Hepatocyte (in vitro differentiated cells): ENCODE data around the gene SRRM4. TPM values are rescaled to one million over a fixed set of nuclear protein-coding genes. Genes with fewer than 3 reads are reported as not detected.

Source experiments
- DNase-seq: peaks from one replicate; pipeline ENCODE4 v3.0.0-alpha.2; 2016; ENCODE audit warnings: low spot score
- H2AFZ ChIP-seq: fragments of 200-600 bp; sonication (generic); 2 replicates; pipeline ENCODE4 v1.6.0; 2016; ENCODE audit warnings: antibody characterized with exemption, mild to moderate bottlenecking
- H3K27ac ChIP-seq: fragments of 200-600 bp; sonication (generic); 2 replicates; pipeline ENCODE4 v1.5.1; 2016; ENCODE audit warnings: mild to moderate bottlenecking
- H3K27me3 ChIP-seq: fragments of 200-600 bp; sonication (generic); 2 replicates; pipeline ENCODE4 v1.6.1; 2016
- H3K36me3 ChIP-seq: fragments of 200-600 bp; sonication (generic); replicated peaks from 2 replicates; pipeline ENCODE4 v1.5.1; 2016; ENCODE audit warnings: low read depth; ENCODE audit not compliant: insufficient read depth
- H3K4me1 ChIP-seq: fragments of 200-600 bp; sonication (generic); 2 replicates; pipeline ENCODE4 v1.5.1; 2016; ENCODE audit warnings: mild to moderate bottlenecking, moderate library complexity; ENCODE audit not compliant: insufficient read depth
- H3K4me2 ChIP-seq: fragments of 200-600 bp; sonication (generic); 2 replicates; pipeline ENCODE4 v1.6.0; 2016
- H3K4me3 ChIP-seq: fragments of 200-600 bp; sonication (generic); 2 replicates; pipeline ENCODE4 v1.5.1; 2016; ENCODE audit warnings: mild to moderate bottlenecking
- H3K79me2 ChIP-seq: fragments of 200-600 bp; sonication (generic); 2 replicates; pipeline ENCODE4 v1.6.0; 2017; ENCODE audit warnings: mild to moderate bottlenecking
- H3K9me2 ChIP-seq: fragments of 200-600 bp; sonication (generic); replicated peaks from 2 replicates; pipeline ENCODE4 v1.6.0; 2017; ENCODE audit warnings: mild to moderate bottlenecking; ENCODE audit not compliant: insufficient read depth
- H3K9me3 ChIP-seq: fragments of 200-600 bp; sonication (generic); 2 replicates; pipeline ENCODE4 v1.5.1; 2016; ENCODE audit warnings: low read depth, mild to moderate bottlenecking
- H4K20me1 ChIP-seq: fragments of 200-600 bp; sonication (generic); 2 replicates; pipeline ENCODE4 v1.6.0; 2016; ENCODE audit warnings: mild to moderate bottlenecking; ENCODE audit not compliant: insufficient read depth, poor library complexity, severe bottlenecking
- CTCF ChIP-seq: fragments of 200-600 bp; sonication (generic); IDR thresholded peaks from 2 replicates; pipeline ENCODE4 v1.5.1; 2016; ENCODE audit warnings: antibody characterized with exemption, mild to moderate bottlenecking; ENCODE audit not compliant: poor library complexity
- EZH2 ChIP-seq: fragments of 200-600 bp; sonication (generic); IDR thresholded peaks from 2 replicates; pipeline ENCODE4 v1.6.1; 2016; ENCODE audit warnings: antibody characterized with exemption, mild to moderate bottlenecking, borderline replicate concordance
- EZH2phosphoT487 ChIP-seq: fragments of 200-600 bp; sonication (generic); IDR thresholded peaks from one replicate; pipeline ENCODE4 v1.6.1; 2018; ENCODE audit warnings: antibody characterized with exemption, mild to moderate bottlenecking, low read depth, moderate library complexity; ENCODE audit not compliant: unreplicated experiment, severe bottlenecking
- WGBS: methylation state at CpG from one replicate; pipeline ENCODE4 v1.1.6; 2016; ENCODE audit warnings: low lambda C conversion rate; ENCODE audit errors: missing lambda C conversion rate; 5-methylcytosine and 5-hydroxymethylcytosine counted together
- polyA plus RNA-seq: library from polyadenylated mRNA; unstranded; fragments of >200 nt; fragmentation: Nextera tagmentation; extraction: Ambion mirVana; gene quantifications from 2 replicates; pipeline ENCODE4 v1.2.1, GENCODE V29; 2016
- total RNA-seq: library from RNA; depleted of rRNA; stranded (reverse); fragments of >200 nt; gene quantifications from 2 replicates; pipeline ENCODE4 v1.2.3, GENCODE V29; 2014

The SRRM4 gene
- total and polyA plus RNA-seq, 2 experiments from 2014 or later = 0.03 to 0.05 TPM

GRCh38 chr12:119122751-119123150 lies 141.4 kb downstream of the SRRM4 start:
- no peaks in the 10 kb centered on the region for H3K79me2 ChIP-seq

GRCh38 chr12:119128527-119128926 lies 147.2 kb downstream of the SRRM4 start:
- Histone ChIP-seq H3K4me3 (no peak overlapping the region), H4K20me1 (no peaks in the 10 kb centered on the region), H3K27ac (no peak overlapping the region), H3K4me2 (no peak overlapping the region), H3K27me3 (no peaks in the 10 kb centered on the region), H3K4me1 (no peaks in the 10 kb centered on the region), H2AFZ (no peak overlapping the region), H3K36me3 (no peaks in the 10 kb centered on the region), H3K9me2 (no peaks in the 10 kb centered on the region), H3K79me2 (no peaks in the 10 kb centered on the region), H3K9me3 (no peaks in the 10 kb centered on the region)
- TF ChIP-seq EZH2 (no peak), EZH2phosphoT487 (no peak), CTCF (no peak)
- 69% methylated on average over 3 of the region's 3 CpGs for WGBS
- no peak for DNase-seq

More at GRCh38 chr12:119122751-119123150, 141.4 kb downstream of the SRRM4 start:
- no peaks in the 10 kb centered on the region for H4K20me1 ChIP-seq
- WGBS = 84% methylated on average over 4 of the region's 4 CpGs
- H3K4me3 ChIP-seq = no peak overlapping the region
- no peak for DNase-seq
- H3K9me3 ChIP-seq = no peaks in the 10 kb centered on the region
- H3K27ac ChIP-seq = no peak overlapping the region
- no peaks in the 10 kb centered on the region for H3K4me1 ChIP-seq
- no peaks in the 10 kb centered on the region for H3K36me3 ChIP-seq
- H3K27me3 ChIP-seq = peaks cover 5% of the 10 kb centered on the region
- no peaks in the 10 kb centered on the region for H3K9me2 ChIP-seq
- H2AFZ ChIP-seq = no peak overlapping the region
- no peak for TF ChIP-seq CTCF
- no peak for TF ChIP-seq EZH2
- no peak for TF ChIP-seq EZH2phosphoT487
- no peak overlapping the region for H3K4me2 ChIP-seq

GRCh38 chr12:119129827-119130434 lies 148.6 kb downstream of the SRRM4 start:
- DNase-seq = no peak
- H3K79me2 ChIP-seq = no peaks in the 10 kb centered on the region
- no peaks in the 10 kb centered on the region for H3K36me3 ChIP-seq
- H3K9me2 ChIP-seq = no peaks in the 10 kb centered on the region
- H3K27ac ChIP-seq = no peak overlapping the region
- H3K4me3 ChIP-seq = no peak overlapping the region
- H3K9me3 ChIP-seq = no peaks in the 10 kb centered on the region
- no peak overlapping the region for H3K4me2 ChIP-seq
- WGBS = 78% methylated on average over 3 of the region's 3 CpGs
- no peak overlapping the region for H2AFZ ChIP-seq
- H4K20me1 ChIP-seq = no peaks in the 10 kb centered on the region
- no peaks in the 10 kb centered on the region for H3K27me3 ChIP-seq
- no peak for TF ChIP-seq CTCF
- TF ChIP-seq EZH2phosphoT487 = no peak
- TF ChIP-seq EZH2 = no peak
- H3K4me1 ChIP-seq = no peaks in the 10 kb centered on the region
